HepG2 (cell line): Measurements from ENCODE around the gene SIN3A. TPM values are rescaled to one million over a fixed set of nuclear protein-coding genes. Genes with fewer than 3 reads are reported as not detected.

ENCODE experiments used
- ATF2 ChIP-seq: sonication (generic); formaldehyde crosslinking; IDR thresholded peaks from 2 replicates; pipeline ENCODE4 v1.4.0; 2020; ENCODE audit warnings: missing genetic modification reagents
- CHD2 ChIP-seq: IDR thresholded peaks from 2 replicates; pipeline ENCODE4 v1.6.1; 2011; ENCODE audit warnings: low read depth, low read length, improper control_type of control experiment
- FOXM1 ChIP-seq: sonication (generic); formaldehyde crosslinking; IDR thresholded peaks from 2 replicates; pipeline ENCODE4 v1.5.0; 2020; ENCODE audit warnings: missing genetic modification reagents
- GABPA ChIP-seq, 2 experiments: IDR thresholded peaks; 2 replicates each; pipeline ENCODE4 v1.6.1; 2011 to 2016; ENCODE audit warnings: low read depth in 2 of 2, low read length in 1 of 2, missing biosample characterization in 1 of 2, missing genetic modification characterization in 1 of 2
- GPBP1L1 ChIP-seq: sonication (generic); formaldehyde crosslinking; IDR thresholded peaks from 2 replicates; pipeline ENCODE4 v1.5.0; 2020; ENCODE audit warnings: mild to moderate bottlenecking, missing genetic modification reagents
- HNRNPLL ChIP-seq: fragments of 200-400 bp; formaldehyde crosslinking; IDR thresholded peaks from 2 replicates; pipeline ENCODE4 v1.6.1; 2017; ENCODE audit warnings: mild to moderate bottlenecking, low read depth, low read length; ENCODE audit not compliant: poor library complexity, severe bottlenecking
- IRF9 ChIP-seq: sonication (generic); formaldehyde crosslinking; IDR thresholded peaks from 2 replicates; pipeline ENCODE4 v1.8.0; 2022; ENCODE audit warnings: missing genetic modification reagents, mild to moderate bottlenecking, borderline replicate concordance
- KAT8 ChIP-seq: IDR thresholded peaks from 2 replicates; pipeline ENCODE4 v1.6.1; 2016; ENCODE audit warnings: missing genetic modification reagents, missing compliant biosample characterization
- KIAA2018 ChIP-seq: sonication (generic); formaldehyde crosslinking; IDR thresholded peaks from 2 replicates; pipeline ENCODE4 v1.5.0; 2020; ENCODE audit warnings: mild to moderate bottlenecking, missing genetic modification reagents, borderline replicate concordance
- MED1 ChIP-seq: sonication (generic); formaldehyde crosslinking; IDR thresholded peaks from 2 replicates; pipeline ENCODE4 v1.4.0; 2020; ENCODE audit warnings: missing genetic modification reagents
- RBM39 ChIP-seq: fragments of 200-400 bp; formaldehyde crosslinking; IDR thresholded peaks from one replicate; pipeline ENCODE4 v1.6.1; 2018; ENCODE audit warnings: antibody characterized with exemption, mild to moderate bottlenecking, low read depth, low read length; ENCODE audit not compliant: poor library complexity, severe bottlenecking
- SMYD3 ChIP-seq: sonication (generic); formaldehyde crosslinking; IDR thresholded peaks from 2 replicates; pipeline ENCODE4 v1.8.1; 2023; ENCODE audit warnings: mild to moderate bottlenecking, missing genetic modification reagents
- THAP11 ChIP-seq: IDR thresholded peaks from 2 replicates; pipeline ENCODE4 v1.6.1; 2016; ENCODE audit warnings: missing biosample characterization, missing genetic modification reagents
- TOE1 ChIP-seq: sonication (generic); formaldehyde crosslinking; IDR thresholded peaks from 2 replicates; pipeline ENCODE4 v1.4.0; 2020; ENCODE audit warnings: mild to moderate bottlenecking, missing genetic modification reagents
- ZNF17 ChIP-seq: sonication (generic); formaldehyde crosslinking; IDR thresholded peaks from 2 replicates; pipeline ENCODE4 v1.5.0; 2020; ENCODE audit warnings: mild to moderate bottlenecking, missing genetic modification reagents
- ZNF234 ChIP-seq: sonication (generic); formaldehyde crosslinking; conservative IDR thresholded peaks from 2 replicates; pipeline ENCODE4 v1.5.1; 2020; ENCODE audit warnings: mild to moderate bottlenecking, missing genetic modification reagents
- ZNF792 ChIP-seq: IDR thresholded peaks from 2 replicates; pipeline ENCODE4 v1.6.1; 2016
- polyA plus RNA-seq, 8 experiments: library from polyadenylated mRNA; depleted of rRNA in 3 of 8; stranded (reverse) in 7 of 8; unstranded in 1 of 8; fragments of >200 nt; fragmentation: Illumina TruSeq in 4 of 8; extraction: Trizol in 4 of 8; gene quantifications; 2 replicates each; pipeline versions ENCODE4 v1.2.1 to v1.2.3, GENCODE V29; 2011 to 2016; ENCODE audit warnings: low read depth in 4 of 8, missing spikeins in 1 of 8, mixed read lengths in 1 of 8; ENCODE audit not compliant: insufficient read depth in 1 of 8
- total RNA-seq, 5 experiments: library from RNA; depleted of rRNA; stranded (reverse); fragments of >200 nt; fragmentation: Illumina TruSeq; extraction: Trizol; gene quantifications; 2 replicates each; pipeline ENCODE4 v1.2.3, GENCODE V29; 2016; ENCODE audit warnings: low read depth in 1 of 5

The SIN3A gene
- total and polyA plus RNA-seq, 2 of the 13 experiments (the other 11 are each of a cell fraction or from before 2014, with no cell fraction given) = 16.1 to 28.1 TPM

- TF ChIP-seq KIAA2018 (CRISPR knock-in tag) (no peak), ATF2 (CRISPR knock-in tag) (peak; percentile 67; the same call in 1 of the 2 replicates), ZNF17 (no peak), TOE1 (CRISPR knock-in tag) (0 out of 2 replicates have a peak, but pooled peaks have one; percentile 47), RBM39 (peak; percentile 64), THAP11 (0 out of 2 replicates have a peak, but pooled peaks have one; percentile 30), KAT8 (CRISPR knock-in tag) (no peak), GPBP1L1 (CRISPR knock-in tag) (no peak), CHD2 (peak; percentile 32; the same call in 1 of the 2 replicates), HNRNPLL (peak; percentile 58), ZNF234 (no peak), FOXM1 (CRISPR knock-in tag) (no peak), ZNF792 (CRISPR knock-in tag) (peak; percentile 20; the same call in 1 of the 2 replicates), GABPA (IDR thresholded peaks at IDR 0.05; ENCODE audit: low read depth, low read length) (no peak), GABPA (CRISPR knock-in tag; IDR thresholded peaks at IDR 0.05; ENCODE audit: low read depth) (peak; percentile 83), IRF9 (CRISPR knock-in tag) (0 out of 2 replicates have a peak, but pooled peaks have one; percentile 37), MED1 (CRISPR knock-in tag) (peak; percentile 19; the same call in 1 of the 2 replicates), SMYD3 (CRISPR knock-in tag) (0 out of 2 replicates have a peak, but pooled peaks have one; percentile 35)
Measured at GRCh38 chr15:75451674-75452363, at the start of gene SIN3A (continued).
